ENCODE results near the gene TSPAN9.

DNA sequence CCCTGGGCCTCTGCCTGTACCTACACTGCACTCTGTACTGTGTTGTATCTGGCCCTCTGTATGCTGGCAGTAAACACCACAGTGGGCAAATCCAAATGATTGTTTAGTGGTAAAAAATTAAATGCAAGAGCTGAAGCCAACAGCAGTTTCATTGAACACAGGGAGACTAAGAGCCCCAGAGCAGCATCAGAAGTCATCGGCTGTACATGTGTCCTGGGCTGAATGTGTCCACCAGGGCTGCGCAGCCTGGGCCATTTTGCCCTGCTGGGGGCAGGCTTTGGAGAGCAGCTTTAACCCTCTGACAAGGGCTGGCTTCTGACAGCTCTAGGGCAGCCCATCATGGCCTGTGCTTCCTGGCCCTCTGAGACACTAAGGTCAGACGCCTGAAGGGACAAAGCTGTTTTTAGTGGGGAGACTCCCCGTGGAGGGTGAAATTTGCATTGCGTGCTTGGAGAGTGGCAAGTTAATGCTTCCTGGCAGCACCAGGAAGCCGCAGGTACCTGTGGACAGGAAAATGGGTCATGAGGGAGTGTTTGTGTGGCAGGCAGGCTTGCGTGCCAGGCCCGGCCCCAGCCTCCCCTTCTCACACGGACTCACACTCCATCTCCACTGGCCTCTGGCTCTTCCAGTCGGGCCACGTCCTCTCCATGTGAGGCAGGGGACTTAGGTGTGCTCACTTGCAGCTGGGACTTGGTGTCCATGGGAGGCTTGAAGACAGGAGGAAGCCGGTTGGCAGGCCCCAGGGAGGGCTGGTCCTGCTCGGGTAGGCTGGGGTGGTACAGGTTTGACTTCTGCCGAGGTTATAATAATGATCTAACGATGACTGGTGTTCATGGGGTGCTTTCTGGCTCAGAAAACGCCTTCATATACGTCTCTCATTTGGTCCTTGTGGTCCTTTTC, 150.1 kb downstream of the TSPAN9 start:
- TF ChIP-seq FOXM1 (IDR thresholded peaks at IDR 0.05; ENCODE audit: low read depth), result no peak
- TF ChIP-seq, protein P1, sequence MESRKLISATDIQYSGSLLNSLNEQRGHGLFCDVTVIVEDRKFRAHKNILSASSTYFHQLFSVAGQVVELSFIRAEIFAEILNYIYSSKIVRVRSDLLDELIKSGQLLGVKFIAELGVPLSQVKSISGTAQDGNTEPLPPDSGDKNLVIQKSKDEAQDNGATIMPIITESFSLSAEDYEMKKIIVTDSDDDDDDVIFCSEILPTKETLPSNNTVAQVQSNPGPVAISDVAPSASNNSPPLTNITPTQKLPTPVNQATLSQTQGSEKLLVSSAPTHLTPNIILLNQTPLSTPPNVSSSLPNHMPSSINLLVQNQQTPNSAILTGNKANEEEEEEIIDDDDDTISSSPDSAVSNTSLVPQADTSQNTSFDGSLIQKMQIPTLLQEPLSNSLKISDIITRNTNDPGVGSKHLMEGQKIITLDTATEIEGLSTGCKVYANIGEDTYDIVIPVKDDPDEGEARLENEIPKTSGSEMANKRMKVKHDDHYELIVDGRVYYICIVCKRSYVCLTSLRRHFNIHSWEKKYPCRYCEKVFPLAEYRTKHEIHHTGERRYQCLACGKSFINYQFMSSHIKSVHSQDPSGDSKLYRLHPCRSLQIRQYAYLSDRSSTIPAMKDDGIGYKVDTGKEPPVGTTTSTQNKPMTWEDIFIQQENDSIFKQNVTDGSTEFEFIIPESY (IDR thresholded peaks at IDR 0.05; ENCODE audit: borderline replicate concordance, low read depth), result no peak
- TF ChIP-seq CHD2 (IDR thresholded peaks at IDR 0.05; ENCODE audit: low read length, partially characterized antibody), result no peak
- TF ChIP-seq, protein P2, sequence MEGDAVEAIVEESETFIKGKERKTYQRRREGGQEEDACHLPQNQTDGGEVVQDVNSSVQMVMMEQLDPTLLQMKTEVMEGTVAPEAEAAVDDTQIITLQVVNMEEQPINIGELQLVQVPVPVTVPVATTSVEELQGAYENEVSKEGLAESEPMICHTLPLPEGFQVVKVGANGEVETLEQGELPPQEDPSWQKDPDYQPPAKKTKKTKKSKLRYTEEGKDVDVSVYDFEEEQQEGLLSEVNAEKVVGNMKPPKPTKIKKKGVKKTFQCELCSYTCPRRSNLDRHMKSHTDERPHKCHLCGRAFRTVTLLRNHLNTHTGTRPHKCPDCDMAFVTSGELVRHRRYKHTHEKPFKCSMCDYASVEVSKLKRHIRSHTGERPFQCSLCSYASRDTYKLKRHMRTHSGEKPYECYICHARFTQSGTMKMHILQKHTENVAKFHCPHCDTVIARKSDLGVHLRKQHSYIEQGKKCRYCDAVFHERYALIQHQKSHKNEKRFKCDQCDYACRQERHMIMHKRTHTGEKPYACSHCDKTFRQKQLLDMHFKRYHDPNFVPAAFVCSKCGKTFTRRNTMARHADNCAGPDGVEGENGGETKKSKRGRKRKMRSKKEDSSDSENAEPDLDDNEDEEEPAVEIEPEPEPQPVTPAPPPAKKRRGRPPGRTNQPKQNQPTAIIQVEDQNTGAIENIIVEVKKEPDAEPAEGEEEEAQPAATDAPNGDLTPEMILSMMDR (IDR thresholded peaks at IDR 0.05), result no peak
- TF ChIP-seq, protein P3, sequence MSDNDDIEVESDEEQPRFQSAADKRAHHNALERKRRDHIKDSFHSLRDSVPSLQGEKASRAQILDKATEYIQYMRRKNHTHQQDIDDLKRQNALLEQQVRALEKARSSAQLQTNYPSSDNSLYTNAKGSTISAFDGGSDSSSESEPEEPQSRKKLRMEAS (IDR thresholded peaks at IDR 0.05; ENCODE audit: low read depth), result no peak
- TF ChIP-seq EP300 (IDR thresholded peaks at IDR 0.05; ENCODE audit: borderline replicate concordance in 1 of 2, low read depth in 1 of 2, low read length in 1 of 2), result no peak
- TF ChIP-seq SIN3A (IDR thresholded peaks at IDR 0.05; ENCODE audit: borderline replicate concordance, low read depth, low read length), result no peak
- no peak for TF ChIP-seq MEF2A (IDR thresholded peaks at IDR 0.05; ENCODE audit: borderline replicate concordance, low read depth)
- no peak for TF ChIP-seq RAD21 (IDR thresholded peaks at IDR 0.05; ENCODE audit: low read length)
- TF ChIP-seq TEAD4 (IDR thresholded peaks at IDR 0.05; ENCODE audit: borderline replicate concordance, insufficient read depth), result no peak
- TF ChIP-seq SMC3 (IDR thresholded peaks at IDR 0.05; ENCODE audit: low read depth, low read length), result no peak
- TF ChIP-seq RFX5 (IDR thresholded peaks at IDR 0.05; ENCODE audit: low read length), result no peak
- TF ChIP-seq EZH2phosphoT487 (IDR thresholded peaks at IDR 0.05; ENCODE audit: borderline replicate concordance, low read depth), result no peak
- TF ChIP-seq, protein P4, sequence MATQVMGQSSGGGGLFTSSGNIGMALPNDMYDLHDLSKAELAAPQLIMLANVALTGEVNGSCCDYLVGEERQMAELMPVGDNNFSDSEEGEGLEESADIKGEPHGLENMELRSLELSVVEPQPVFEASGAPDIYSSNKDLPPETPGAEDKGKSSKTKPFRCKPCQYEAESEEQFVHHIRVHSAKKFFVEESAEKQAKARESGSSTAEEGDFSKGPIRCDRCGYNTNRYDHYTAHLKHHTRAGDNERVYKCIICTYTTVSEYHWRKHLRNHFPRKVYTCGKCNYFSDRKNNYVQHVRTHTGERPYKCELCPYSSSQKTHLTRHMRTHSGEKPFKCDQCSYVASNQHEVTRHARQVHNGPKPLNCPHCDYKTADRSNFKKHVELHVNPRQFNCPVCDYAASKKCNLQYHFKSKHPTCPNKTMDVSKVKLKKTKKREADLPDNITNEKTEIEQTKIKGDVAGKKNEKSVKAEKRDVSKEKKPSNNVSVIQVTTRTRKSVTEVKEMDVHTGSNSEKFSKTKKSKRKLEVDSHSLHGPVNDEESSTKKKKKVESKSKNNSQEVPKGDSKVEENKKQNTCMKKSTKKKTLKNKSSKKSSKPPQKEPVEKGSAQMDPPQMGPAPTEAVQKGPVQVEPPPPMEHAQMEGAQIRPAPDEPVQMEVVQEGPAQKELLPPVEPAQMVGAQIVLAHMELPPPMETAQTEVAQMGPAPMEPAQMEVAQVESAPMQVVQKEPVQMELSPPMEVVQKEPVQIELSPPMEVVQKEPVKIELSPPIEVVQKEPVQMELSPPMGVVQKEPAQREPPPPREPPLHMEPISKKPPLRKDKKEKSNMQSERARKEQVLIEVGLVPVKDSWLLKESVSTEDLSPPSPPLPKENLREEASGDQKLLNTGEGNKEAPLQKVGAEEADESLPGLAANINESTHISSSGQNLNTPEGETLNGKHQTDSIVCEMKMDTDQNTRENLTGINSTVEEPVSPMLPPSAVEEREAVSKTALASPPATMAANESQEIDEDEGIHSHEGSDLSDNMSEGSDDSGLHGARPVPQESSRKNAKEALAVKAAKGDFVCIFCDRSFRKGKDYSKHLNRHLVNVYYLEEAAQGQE (IDR thresholded peaks at IDR 0.05; ENCODE audit: low read depth, low read length), result no peak

All from SK-N-SH (cell line).